Upper lobe of left lung (tissue), 6 donors: ENCODE results near the gene ZNF558. TPM values are rescaled to one million over a fixed set of nuclear protein-coding genes. Genes with fewer than 3 reads are reported as not detected.

Source experiments
- ATAC-seq, 2 donors: fragments of 200-7000 bp; cut with Tn5 transposase; one replicate each; pipeline ENCODE4 v1.9.1; 2022; ENCODE audit warnings: mild to moderate bottlenecking in 2 of 2, moderate library complexity in 2 of 2; ENCODE audit not compliant: low FRiP score in 2 of 2
- DNase-seq, 2 donors: peaks; one replicate each; pipeline ENCODE4 v3.0.0-alpha.2; 2019 to 2020
- H3K27ac ChIP-seq, 4 donors: fragments of 200-600 bp; sonication (generic); one replicate each; pipeline ENCODE4 v1.5.1; 2016 to 2019
- H3K27me3 ChIP-seq, 4 donors: fragments of 200-600 bp; sonication (generic); one replicate each; pipeline ENCODE4 v1.5.1; 2017 to 2019
- H3K36me3 ChIP-seq, 4 donors: fragments of 200-600 bp; sonication (generic); one replicate each; pipeline ENCODE4 v1.5.1; 2016 to 2019
- H3K4me1 ChIP-seq, 4 donors: fragments of 200-600 bp; sonication (generic); one replicate each; pipeline ENCODE4 v1.5.1; 2018 to 2019
- H3K4me3 ChIP-seq, 4 donors: fragments of 200-600 bp; sonication (generic); one replicate each; pipeline ENCODE4 v1.5.1; 2017 to 2019; ENCODE audit warnings: mild to moderate bottlenecking in 2 of 4, moderate library complexity in 1 of 4
- H3K9me3 ChIP-seq, 4 donors: fragments of 200-600 bp; sonication (generic); one replicate each; pipeline ENCODE4 v1.5.1; 2018 to 2019
- CTCF ChIP-seq, 6 experiments: fragments of 450-650 bp in 4 of 6; fragments of 200-600 bp in 2 of 6; sonication (generic) in 2 of 6; IDR thresholded peaks; one replicate each; pipeline ENCODE4 v1.5.1; 2016 to 2019; ENCODE audit warnings: antibody characterized with exemption in 6 of 6
- EP300 ChIP-seq, 4 donors: sonication (generic); formaldehyde crosslinking; IDR thresholded peaks; one replicate each; pipeline ENCODE4 v1.5.1; 2017; ENCODE audit warnings: antibody characterized with exemption in 4 of 4, control low read depth in 2 of 4
- POLR2A ChIP-seq, 4 donors: fragments of 450-650 bp; IDR thresholded peaks; one replicate each; pipeline ENCODE4 v1.5.1; 2016 to 2017; ENCODE audit warnings: antibody characterized with exemption in 4 of 4, mild to moderate bottlenecking in 2 of 4
- POLR2AphosphoS5 ChIP-seq, 2 donors: sonication (generic); formaldehyde crosslinking; IDR thresholded peaks; one replicate each; pipeline ENCODE4 v1.5.1; 2017; ENCODE audit warnings: antibody characterized with exemption in 2 of 2
- WGBS, 2 donors: methylation state at CpG; one replicate each; pipeline ENCODE4 v1.1.5; 2017 to 2018; 5-methylcytosine and 5-hydroxymethylcytosine counted together
- total RNA-seq, 6 donors: library from RNA; depleted of rRNA in 4 of 6; stranded (reverse); fragments of >200 nt in 4 of 6; gene quantifications; one replicate each; pipeline versions ENCODE4 v1.1.0 to v1.2.1, GENCODE V29; 2016 to 2021
- donor health status: DM: no; HTN: no; CAD: no; lungs with moderate emphysema.
- donor health status: DM: no; HTN: yes; CAD: no; lungs with severe emphysema.

The ZNF558 gene
- total RNA-seq, 6 donors from 2014 or later = 18.2 to 36.8 (median 25.7) TPM

GRCh38 chr19:8866344-8866743 lies 34.2 kb upstream of the ZNF558 start:
- no peak for DNase-seq
- no peak for ATAC-seq
- Histone ChIP-seq H3K9me3 (no peaks in the 10 kb centered on the region), H3K27me3 (no peaks in the 10 kb centered on the region), H3K27ac (no peak overlapping the region), H3K4me1 (no peaks in the 10 kb centered on the region), H3K36me3 (no peaks in the 10 kb centered on the region), H3K4me3 (no peak overlapping the region)
- TF ChIP-seq CTCF (IDR thresholded peaks at IDR 0.05) (no peak), EP300 (IDR thresholded peaks at IDR 0.05) (no peak), POLR2AphosphoS5 (IDR thresholded peaks at IDR 0.05) (no peak), POLR2A (IDR thresholded peaks at IDR 0.05) (no peak)

- no peak for ATAC-seq
- DNase-seq = no peak
- 85 to 93% methylated on average over 2 to 3 of the region's 3 CpGs for WGBS, 2 donors
- no peaks in the 10 kb centered on the region for H3K4me1 ChIP-seq
- no peaks in the 10 kb centered on the region for H3K9me3 ChIP-seq
- no peak overlapping the region for H3K4me3 ChIP-seq
- TF ChIP-seq EP300 (IDR thresholded peaks at IDR 0.05) (no peak), POLR2A (IDR thresholded peaks at IDR 0.05) (no peak), POLR2AphosphoS5 (IDR thresholded peaks at IDR 0.05) (no peak), CTCF (IDR thresholded peaks at IDR 0.05) (no peak)
- no peaks in the 10 kb centered on the region for H3K27me3 ChIP-seq
- no peaks in the 10 kb centered on the region for H3K36me3 ChIP-seq
- H3K27ac ChIP-seq = no peak overlapping the region
Observed at GRCh38 chr19:8858260-8858659, 26.2 kb upstream of the ZNF558 start.

GRCh38 chr19:8850488-8850887 lies 18.4 kb upstream of the ZNF558 start:
- 96% methylated on average over 3 of the region's 3 CpGs for WGBS, 2 donors
- no peak for TF ChIP-seq POLR2AphosphoS5 (IDR thresholded peaks at IDR 0.05)
- TF ChIP-seq CTCF (IDR thresholded peaks at IDR 0.05) = no peak
- TF ChIP-seq EP300 (IDR thresholded peaks at IDR 0.05) = no peak
- TF ChIP-seq POLR2A (IDR thresholded peaks at IDR 0.05) = no peak
- Histone ChIP-seq H3K9me3 (peaks cover 0 to 10% (median 4%) of the 10 kb centered on the region in 4 donors), H3K36me3 (no peaks in the 10 kb centered on the region), H3K4me3 (no peak overlapping the region), H3K4me1 (no peaks in the 10 kb centered on the region), H3K27me3 (no peaks in the 10 kb centered on the region), H3K27ac (no peak overlapping the region)
- no peak for DNase-seq
- no peak for ATAC-seq

GRCh38 chr19:8849232-8849631 lies 17.1 kb upstream of the ZNF558 start:
- TF ChIP-seq CTCF (IDR thresholded peaks at IDR 0.05) (no peak), EP300 (IDR thresholded peaks at IDR 0.05) (no peak), POLR2A (IDR thresholded peaks at IDR 0.05) (no peak), POLR2AphosphoS5 (IDR thresholded peaks at IDR 0.05) (no peak)
- DNase-seq (no peak), ATAC-seq (no peak)
- H3K9me3 ChIP-seq = peaks cover 0 to 10% (median 4%) of the 10 kb centered on the region in 4 donors
- 88 to 95% methylated on average over 2 of the region's 2 CpGs for WGBS, 2 donors
- no peak overlapping the region for H3K4me3 ChIP-seq
- H3K27ac ChIP-seq = no peak overlapping the region
- H3K36me3 ChIP-seq = no peaks in the 10 kb centered on the region
- no peaks in the 10 kb centered on the region for H3K27me3 ChIP-seq
- no peaks in the 10 kb centered on the region for H3K4me1 ChIP-seq

GRCh38 chr19:8846819-8847218 lies 14.7 kb upstream of the ZNF558 start:
- WGBS, 2 donors = 73 to 79% methylated on average over 1 to 3 of the region's 3 CpGs
- H3K36me3 ChIP-seq = no peaks in the 10 kb centered on the region
- H3K4me3 ChIP-seq = no peak overlapping the region
- TF ChIP-seq POLR2A (IDR thresholded peaks at IDR 0.05) (no peak), POLR2AphosphoS5 (IDR thresholded peaks at IDR 0.05) (no peak), CTCF (IDR thresholded peaks at IDR 0.05) (no peak), EP300 (IDR thresholded peaks at IDR 0.05) (no peak)
- ATAC-seq (no peak), DNase-seq (no peak)
- H3K9me3 ChIP-seq = peaks cover 0 to 10% (median 4%) of the 10 kb centered on the region in 4 donors
- H3K4me1 ChIP-seq = no peaks in the 10 kb centered on the region
- no peaks in the 10 kb centered on the region for H3K27me3 ChIP-seq
- no peak overlapping the region for H3K27ac ChIP-seq
